GM10248 (cell line): ENCODE data around the gene KCNV2.

Source experiments
- CTCF ChIA-PET: fragments of 300-600 bp; sonication (Branson Sonifier 250); formaldehyde crosslinking; extraction: SDS; loops from one replicate; lab custom pipeline; 2021; ENCODE audit warnings: antibody characterized with exemption; lab: Yijun Ruan, JAX
- POLR2A ChIA-PET: fragments of 350-650 bp; sonication (Branson Sonifier 250); formaldehyde crosslinking; extraction: SDS; loops from one replicate; lab custom pipeline; 2020; ENCODE audit warnings: antibody characterized with exemption; lab: Yijun Ruan, JAX
- DNase-seq: peaks from one replicate; pipeline ENCODE4 v3.0.0; 2012; ENCODE audit errors: extremely low spot score
- TF ChIP-seq, protein P1 (sequence below): IDR thresholded peaks from 2 replicates; pipeline ENCODE4 v1.5.1; 2012; ENCODE audit warnings: mild to moderate bottlenecking, low read depth; ENCODE audit errors: extremely low read depth, missing control alignments, control extremely low read depth

KCNV2 gene

DNA sequence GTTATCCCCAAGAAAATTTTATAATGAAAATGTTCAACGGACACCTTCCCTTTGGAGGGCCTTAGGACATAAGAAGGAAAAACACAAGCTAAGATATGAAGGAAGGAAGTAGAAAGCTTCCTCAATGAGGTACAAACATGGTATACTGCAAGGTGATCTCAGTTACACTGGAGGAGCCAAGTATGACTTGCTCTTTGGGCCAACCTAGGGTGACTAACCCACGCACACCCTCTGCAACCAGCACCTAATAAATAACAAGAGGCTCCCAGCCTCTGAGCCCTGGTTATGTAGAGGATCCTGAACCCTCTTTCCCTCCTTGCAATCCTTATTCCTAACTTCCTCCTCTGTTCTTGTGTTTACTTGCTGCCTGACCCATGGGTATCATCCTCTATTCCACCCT, 38.3 kb upstream of the KCNV2 start:
- TF ChIP-seq, protein P1, sequence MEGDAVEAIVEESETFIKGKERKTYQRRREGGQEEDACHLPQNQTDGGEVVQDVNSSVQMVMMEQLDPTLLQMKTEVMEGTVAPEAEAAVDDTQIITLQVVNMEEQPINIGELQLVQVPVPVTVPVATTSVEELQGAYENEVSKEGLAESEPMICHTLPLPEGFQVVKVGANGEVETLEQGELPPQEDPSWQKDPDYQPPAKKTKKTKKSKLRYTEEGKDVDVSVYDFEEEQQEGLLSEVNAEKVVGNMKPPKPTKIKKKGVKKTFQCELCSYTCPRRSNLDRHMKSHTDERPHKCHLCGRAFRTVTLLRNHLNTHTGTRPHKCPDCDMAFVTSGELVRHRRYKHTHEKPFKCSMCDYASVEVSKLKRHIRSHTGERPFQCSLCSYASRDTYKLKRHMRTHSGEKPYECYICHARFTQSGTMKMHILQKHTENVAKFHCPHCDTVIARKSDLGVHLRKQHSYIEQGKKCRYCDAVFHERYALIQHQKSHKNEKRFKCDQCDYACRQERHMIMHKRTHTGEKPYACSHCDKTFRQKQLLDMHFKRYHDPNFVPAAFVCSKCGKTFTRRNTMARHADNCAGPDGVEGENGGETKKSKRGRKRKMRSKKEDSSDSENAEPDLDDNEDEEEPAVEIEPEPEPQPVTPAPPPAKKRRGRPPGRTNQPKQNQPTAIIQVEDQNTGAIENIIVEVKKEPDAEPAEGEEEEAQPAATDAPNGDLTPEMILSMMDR = no peak
- POLR2A ChIA-PET = no interaction called here
- no peak for DNase-seq
- CTCF ChIA-PET = interaction anchor here (0.9 to 1.0 kb wide), 2 partner anchors 24 to 39 kb away, joined by 3 read pairs; no protein-coding TSS in a partner anchor

DNA sequence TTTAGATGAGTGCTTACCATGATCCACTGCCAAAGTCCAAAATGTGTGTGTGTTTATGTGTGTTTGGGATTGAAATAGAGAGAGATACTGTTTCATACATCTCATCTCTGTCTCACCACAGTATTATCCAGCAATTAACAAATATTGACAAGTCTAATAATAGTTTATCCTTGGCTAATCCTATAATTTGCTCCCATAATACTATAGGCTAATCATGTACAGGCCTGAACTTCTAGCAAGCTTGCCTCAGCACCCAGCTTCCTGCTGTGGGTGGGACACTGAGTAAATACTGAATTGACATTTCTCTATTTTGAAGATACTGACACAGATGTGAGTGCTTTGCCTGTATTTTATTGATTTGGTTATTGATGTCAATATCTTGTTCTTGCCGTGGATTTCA, 35.3 kb upstream of the KCNV2 start:
- POLR2A ChIA-PET = no interaction called here
- DNase-seq = no peak
- CTCF ChIA-PET = no interaction called here
- TF ChIP-seq, protein P1 = no peak

DNA sequence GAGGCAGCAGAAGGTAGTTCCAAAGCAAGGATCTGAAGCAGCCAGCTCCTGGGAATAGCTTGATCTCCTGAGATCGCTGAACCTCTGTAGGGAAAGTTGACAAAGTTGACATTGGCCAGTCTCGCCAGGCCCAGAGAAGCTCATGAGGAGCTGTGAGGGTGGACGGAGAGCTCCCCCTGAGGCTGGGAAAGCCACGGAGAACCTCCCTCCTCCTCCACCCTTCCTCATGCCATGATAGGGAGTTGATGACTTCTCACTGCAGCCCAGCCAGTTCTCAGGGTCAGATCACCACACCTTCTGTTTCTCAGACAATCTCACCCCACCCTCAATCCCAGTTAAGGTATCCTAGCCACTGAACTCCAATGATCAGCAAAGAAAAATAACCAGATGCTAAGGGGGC, 30.4 kb upstream of the KCNV2 start:
- TF ChIP-seq, protein P1 = no peak
- POLR2A ChIA-PET = interaction anchor here (0.7 kb wide), 1 partner anchor 10 kb away, joined by 7 read pairs; no protein-coding TSS in a partner anchor
- CTCF ChIA-PET = no interaction called here
- DNase-seq = no peak

DNA sequence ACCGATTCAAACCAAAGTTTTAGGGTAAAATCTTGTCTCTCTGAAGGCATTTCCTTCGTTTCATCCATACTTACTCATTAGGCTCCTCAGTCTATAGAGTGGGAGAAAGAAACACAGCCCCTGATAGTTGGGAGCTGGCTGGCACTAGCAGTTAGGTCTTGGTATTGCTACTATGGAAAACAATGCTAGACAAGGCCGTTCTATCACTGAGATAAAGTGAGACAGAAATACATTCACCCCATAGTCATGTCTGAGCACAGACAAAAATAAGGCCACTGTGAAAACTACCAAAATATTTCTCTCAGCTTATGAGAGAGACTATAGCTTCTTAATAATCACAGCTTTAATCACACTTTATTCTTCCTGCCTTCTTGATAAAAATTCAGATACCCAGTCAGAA, 28.7 kb upstream of the KCNV2 start:
- TF ChIP-seq, protein P1 = no peak
- no peak for DNase-seq
- ChIA-PET POLR2A (no interaction called here), CTCF (interaction anchor here (1.0 kb wide), 1 partner anchor 14 kb away, joined by 3 read pairs; no protein-coding TSS in a partner anchor)

DNA sequence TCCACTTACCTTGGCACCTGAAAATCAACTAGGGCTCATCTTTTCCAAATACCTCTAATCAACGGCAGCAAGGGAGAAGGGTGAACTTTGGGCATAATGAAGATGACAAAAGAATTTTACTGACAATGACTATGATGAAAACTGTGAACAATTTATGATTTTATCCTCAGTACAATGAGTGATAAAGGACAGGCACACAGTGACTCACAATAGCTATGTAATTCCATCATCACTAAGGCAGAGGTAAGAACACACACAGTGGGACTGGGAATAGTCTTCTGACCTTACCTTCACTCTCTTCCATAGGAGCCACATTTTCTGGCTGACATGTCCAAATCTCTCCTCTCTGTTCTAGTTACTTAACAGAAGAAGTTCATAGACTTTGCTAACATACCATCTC, 26.1 kb upstream of the KCNV2 start:
- DNase-seq = no peak
- TF ChIP-seq, protein P1 = no peak
- ChIA-PET CTCF (interaction anchor here (1.2 kb wide), 1 partner anchor 37 kb away, joined by 3 read pairs; no protein-coding TSS in a partner anchor), POLR2A (no interaction called here)

DNA sequence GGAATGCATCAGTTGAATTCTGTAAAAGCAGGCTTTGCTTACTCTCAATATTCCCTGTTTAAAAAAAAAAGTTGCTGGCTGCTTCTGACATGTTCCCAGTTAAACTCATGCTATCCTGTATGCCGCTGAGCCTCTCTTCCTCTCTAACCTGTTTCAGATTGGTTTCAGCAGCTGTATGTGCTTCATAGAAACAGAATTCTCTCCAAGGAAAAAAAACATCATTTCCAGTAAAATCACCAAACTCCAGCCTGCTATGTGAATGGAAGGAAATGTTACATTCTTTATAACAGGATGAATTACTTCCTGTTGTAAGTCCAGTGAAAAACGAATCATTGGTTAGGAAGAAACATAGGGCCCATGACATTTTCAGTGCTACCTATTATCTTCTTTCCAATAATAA, 25.7 kb upstream of the KCNV2 start:
- no peak for DNase-seq
- ChIA-PET CTCF (interaction anchor here (1.2 kb wide), 1 partner anchor 36 kb away, joined by 3 read pairs; no protein-coding TSS in a partner anchor), POLR2A (no interaction called here)
- TF ChIP-seq, protein P1 = no peak
